COLO668 (cell line): ENCODE results near the gene DSTYK.

ENCODE experiments used
- DNase-seq: peaks from one replicate; lab custom pipeline; 2025; ENCODE audit not compliant: unreplicated experiment; lab: John Stamatoyannopoulos, UW

The DSTYK gene

GRCh38 chr1:205225901-205226765 is 14.6 kb upstream of the DSTYK start:
- peak; percentile 52 for DNase-seq

- no peak for DNase-seq
These were observed 13.2 kb upstream of the DSTYK start for GRCh38 chr1:205224736-205225135.

- DNase-seq = no peak
These were observed 8.9 kb upstream of the DSTYK start for GRCh38 chr1:205220421-205220820.

GRCh38 chr1:205217418-205217817 is 5.9 kb upstream of the DSTYK start:
- no peak for DNase-seq

- DNase-seq = no peak
These were observed 5.1 kb upstream of the DSTYK start for GRCh38 chr1:205216588-205216987.

GRCh38 chr1:205214756-205215155 is 3.3 kb upstream of the DSTYK start:
- no peak for DNase-seq

GRCh38 chr1:205211839-205212536 is 486 bp upstream of the DSTYK start:
- no peak for DNase-seq

- DNase-seq = peak; percentile 57
These were observed 740 bp downstream of the DSTYK start for GRCh38 chr1:205210756-205211168.

DNA sequence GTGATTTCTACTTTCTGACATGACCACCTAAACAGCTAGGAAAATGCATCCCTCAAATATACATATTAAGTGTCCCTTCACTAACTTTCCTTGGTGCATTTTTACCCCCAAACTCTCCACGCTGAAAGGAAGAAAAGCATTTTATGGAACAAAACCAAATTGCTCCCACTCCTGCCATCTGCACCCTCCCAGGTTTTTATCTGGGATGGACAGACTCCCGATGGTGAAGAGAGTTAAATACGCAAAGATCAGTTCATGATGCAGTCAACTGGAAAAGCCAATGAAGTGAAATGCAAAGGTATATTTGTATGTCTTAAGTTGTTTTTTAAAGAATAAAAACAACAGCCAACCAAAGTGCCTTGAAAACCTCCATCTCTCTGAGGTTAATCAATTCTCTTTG is 2.7 kb downstream of the DSTYK start:
- DNase-seq = no peak

- DNase-seq = no peak
These were observed 6.4 kb downstream of the DSTYK start for GRCh38 chr1:205205055-205205454.

DNA sequence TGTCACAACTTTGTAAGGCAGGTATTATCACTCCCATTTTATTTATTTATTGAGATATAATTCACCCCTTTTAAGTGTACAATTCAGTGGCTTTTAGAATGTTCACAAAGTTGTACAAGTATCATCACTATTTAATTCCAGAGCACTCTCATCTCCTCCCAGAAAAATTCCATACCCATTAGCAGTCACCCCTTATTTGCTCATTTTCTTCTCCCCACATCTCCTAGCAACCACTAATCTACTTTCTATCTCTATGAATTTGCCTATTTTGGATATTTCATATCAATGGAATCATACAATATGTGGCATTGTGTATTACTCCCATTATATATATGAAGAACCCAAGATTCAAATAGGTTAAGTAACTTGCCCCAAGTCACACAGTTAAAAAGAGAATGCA is 7.0 kb downstream of the DSTYK start:
- no peak for DNase-seq

GRCh38 chr1:205199931-205200299 is 11.6 kb downstream of the DSTYK start:
- DNase-seq = no peak

GRCh38 chr1:205199090-205199930 is 12.2 kb downstream of the DSTYK start:
- DNase-seq = no peak

GRCh38 chr1:205192287-205192686 is 19.2 kb downstream of the DSTYK start:
- no peak for DNase-seq

GRCh38 chr1:205191622-205192021 is 19.9 kb downstream of the DSTYK start:
- DNase-seq = no peak

GRCh38 chr1:205190845-205191577 is 20.5 kb downstream of the DSTYK start:
- DNase-seq = no peak

DNA sequence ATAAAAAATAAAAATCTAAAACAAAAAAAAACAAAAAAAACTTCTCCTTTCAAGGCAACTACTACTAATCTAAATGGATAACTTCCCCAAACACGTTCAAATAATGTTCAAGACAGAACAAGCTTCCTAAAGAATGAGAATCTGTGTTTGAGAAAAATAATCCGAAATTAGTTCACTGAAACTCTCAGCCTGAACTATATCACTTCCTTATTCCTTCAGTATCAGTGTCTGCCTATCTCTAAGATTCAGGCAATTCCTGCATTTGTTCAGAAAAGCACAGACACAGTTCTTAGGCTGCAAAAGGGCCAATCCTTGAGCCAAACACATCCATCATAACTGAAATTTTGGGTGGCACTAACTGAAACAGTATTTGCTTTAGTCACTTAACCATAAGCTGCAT is 22.4 kb downstream of the DSTYK start:
- no peak for DNase-seq

- DNase-seq = no peak
These were observed 22.9 kb downstream of the DSTYK start for GRCh38 chr1:205188596-205188995.

DNA sequence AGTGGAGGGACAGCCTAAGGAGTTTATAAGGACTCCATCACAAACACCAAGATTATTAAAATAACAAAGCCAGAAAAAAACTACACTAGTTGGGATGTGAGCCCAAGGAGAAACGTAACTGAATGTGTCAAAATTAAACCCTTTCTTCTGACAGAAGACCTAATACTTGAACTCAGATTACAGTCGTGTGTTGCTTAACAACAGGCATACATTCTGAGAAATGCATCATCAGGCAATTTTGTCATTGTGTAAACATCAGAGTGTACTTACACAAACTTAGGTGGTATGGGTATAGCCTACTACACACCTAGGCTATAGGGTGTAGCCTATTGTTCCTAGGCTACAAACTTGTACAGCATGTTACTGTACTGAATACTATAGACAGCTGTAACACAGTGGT is 23.4 kb downstream of the DSTYK start:
- no peak for DNase-seq

DNA sequence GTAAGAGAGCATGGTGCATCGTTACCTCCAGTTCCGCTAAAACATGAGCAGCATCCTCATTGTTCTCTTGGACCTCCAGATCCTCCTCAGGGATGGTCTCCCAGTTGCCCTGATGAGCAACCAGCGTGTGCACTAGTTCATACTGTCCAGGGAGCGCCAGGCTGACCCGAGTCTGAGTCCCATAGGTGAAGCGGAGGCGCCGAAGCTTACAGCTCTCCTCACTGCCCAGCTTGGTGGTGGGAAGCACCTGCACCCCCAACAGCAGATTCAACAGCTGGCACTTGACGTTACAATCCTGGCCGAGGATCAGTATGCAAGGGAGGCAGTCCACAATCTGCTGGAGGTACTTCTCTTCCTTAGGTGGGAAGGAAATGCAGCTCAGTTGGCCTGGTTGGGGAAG is 24.1 kb downstream of the DSTYK start:
- no peak for DNase-seq

- DNase-seq = no peak
These were observed 25.3 kb downstream of the DSTYK start for GRCh38 chr1:205186191-205186590.
